HG03565 (cell line): Measurements from ENCODE around the gene OPCML.

ENCODE experiments used
- ATAC-seq: cut with Tn5 transposase; IDR thresholded peaks from one replicate; pipeline ENCODE4 v1.9.1; 2021; ENCODE audit warnings: mild to moderate bottlenecking, moderate library complexity; ENCODE audit not compliant: unreplicated experiment

OPCML gene

GRCh38 chr11:133240908-133241655, 291.2 kb downstream of the OPCML start:
- no peak for ATAC-seq

GRCh38 chr11:133239575-133239974, 292.7 kb downstream of the OPCML start:
- ATAC-seq: no peak

GRCh38 chr11:133238495-133238894, 293.8 kb downstream of the OPCML start:
- ATAC-seq: no peak

- no peak for ATAC-seq
Measured at GRCh38 chr11:133238027-133238426, 294.3 kb downstream of the OPCML start.

- ATAC-seq: no peak
Measured at GRCh38 chr11:133235381-133235780, 296.9 kb downstream of the OPCML start.

GRCh38 chr11:133234883-133235282, 297.4 kb downstream of the OPCML start:
- ATAC-seq: no peak

- ATAC-seq: no peak
Measured at GRCh38 chr11:133232665-133233064, 299.6 kb downstream of the OPCML start.

GRCh38 chr11:133230431-133230830, 301.9 kb downstream of the OPCML start:
- no peak for ATAC-seq

GRCh38 chr11:133228471-133229329, 303.6 kb downstream of the OPCML start:
- no peak for ATAC-seq

- no peak for ATAC-seq
Measured at GRCh38 chr11:133227632-133228111, 304.6 kb downstream of the OPCML start.

GRCh38 chr11:133224271-133224670, 308.0 kb downstream of the OPCML start:
- ATAC-seq: no peak

- no peak for ATAC-seq
Measured at GRCh38 chr11:133222425-133223330, 309.6 kb downstream of the OPCML start.

- ATAC-seq: no peak
Measured at GRCh38 chr11:133219543-133219942, 312.8 kb downstream of the OPCML start.

- ATAC-seq: no peak
Measured at GRCh38 chr11:133216813-133217212, 315.5 kb downstream of the OPCML start.

- ATAC-seq: no peak
Measured at GRCh38 chr11:133215596-133216230, 316.6 kb downstream of the OPCML start.

- no peak for ATAC-seq
Measured at GRCh38 chr11:133214646-133215045, 317.7 kb downstream of the OPCML start.

GRCh38 chr11:133212201-133212600, 320.1 kb downstream of the OPCML start:
- ATAC-seq: no peak

GRCh38 chr11:133207995-133208394, 324.3 kb downstream of the OPCML start:
- no peak for ATAC-seq

- no peak for ATAC-seq
Measured at GRCh38 chr11:133206313-133207005, 325.8 kb downstream of the OPCML start.

GRCh38 chr11:133204158-133204557, 328.1 kb downstream of the OPCML start:
- ATAC-seq: no peak
